K562 (cell line): Measurements from ENCODE around the gene CFAP298. TPM values are rescaled to one million over a fixed set of nuclear protein-coding genes. Genes with fewer than 3 reads are reported as not detected.

Experiments used
- ATAC-seq: fragments of 200-7000 bp; cut with Tn5 transposase; 3 replicates; pipeline ENCODE4 v1.9.1; 2020; ENCODE audit warnings: moderate library complexity
- BruUV-seq: library from RNA; stranded (reverse); fragments of 400-500 nt; replicated peaks from 2 replicates; lab custom pipeline; 2021; lab: Mats Ljungman, UMichigan
- CTCF ChIA-PET: fragments of 300-600 bp; formaldehyde crosslinking; extraction: SDS; loops from one replicate; lab custom pipeline; 2021; ENCODE audit warnings: low intra/inter-chr PET ratio; lab: Yijun Ruan, JAX
- POLR2A ChIA-PET: fragments of 300-600, 350-650 bp; sonication (Branson Sonifier 250); formaldehyde crosslinking; extraction: SDS; loops from one replicate; lab custom pipeline; 2021; ENCODE audit warnings: antibody characterized with exemption, inconsistent platforms; lab: Yijun Ruan, JAX
- DNase-seq, 4 experiments: peaks; one replicate each; pipeline versions ENCODE4 v3.0.0 to v3.0.0-alpha.2; 2011 to 2018; ENCODE audit warnings: low spot score in 3 of 4, mixed read lengths in 3 of 4; ENCODE audit errors: extremely low read depth in 1 of 4
- FAIRE-seq: peaks from 2 replicates; lab custom pipeline; 2011; peaks lifted over from hg19 to GRCh38; lab: Jason Lieb, UNC
- H2AFZ ChIP-seq: 2 replicates; pipeline ENCODE4 v1.6.0; 2011; ENCODE audit warnings: low read depth, low read length, control low read depth, inconsistent platforms
- H3K27ac ChIP-seq: fragments of 200-600 bp; 3 replicates; pipeline ENCODE4 v1.8.0; 2011; ENCODE audit warnings: low read depth, mild to moderate bottlenecking, control low read depth, inconsistent platforms, low read length, moderate library complexity, mixed read lengths; ENCODE audit errors: extremely low read depth
- H3K27me3 ChIP-seq, 2 experiments: fragments of 300-600 bp in 1 of 2; 2 replicates in 1 of 2; 3 replicates in 1 of 2; pipeline versions ENCODE4 v1.6.0 to v1.8.0; 2011; ENCODE audit warnings: inconsistent platforms in 2 of 2, low read length in 2 of 2, mild to moderate bottlenecking in 1 of 2, mixed read lengths in 1 of 2, moderate library complexity in 1 of 2; ENCODE audit not compliant: control insufficient read depth in 2 of 2, insufficient read depth in 2 of 2
- H3K36me3 ChIP-seq: fragments of 300-600 bp; 3 replicates; pipeline ENCODE4 v1.8.0; 2011; ENCODE audit warnings: mild to moderate bottlenecking, low read length, inconsistent platforms; ENCODE audit not compliant: control insufficient read depth, insufficient read depth
- H3K4me1 ChIP-seq, 2 experiments: fragments of 200-600 bp in 1 of 2; replicated peaks in 1 of 2; 2 replicates in 1 of 2; 3 replicates in 1 of 2; pipeline versions ENCODE4 v1.5.1 to v1.8.0; 2011; ENCODE audit warnings: inconsistent platforms in 2 of 2, low read length in 2 of 2, mild to moderate bottlenecking in 1 of 2, mixed read lengths in 1 of 2, moderate library complexity in 1 of 2; ENCODE audit not compliant: control insufficient read depth in 2 of 2, insufficient read depth in 2 of 2
- H3K4me2 ChIP-seq: 2 replicates; pipeline ENCODE4 v1.6.1; 2011; ENCODE audit warnings: low read length, control low read depth, inconsistent platforms, mixed read lengths; ENCODE audit not compliant: insufficient read depth
- H3K4me3 ChIP-seq: fragments of 200-600 bp; sonication (generic), shearing (Covaris generic); 2 replicates; pipeline ENCODE4 v1.5.1; 2016; ENCODE audit warnings: control low read depth, inconsistent platforms
- H3K79me2 ChIP-seq: fragments of 200-600 bp; 3 replicates; pipeline ENCODE4 v1.8.0; 2011; ENCODE audit warnings: low read length, inconsistent platforms; ENCODE audit not compliant: control insufficient read depth, insufficient read depth
- H3K9ac ChIP-seq, 2 experiments: 2 replicates each; pipeline versions ENCODE4 v1.6.0 to v1.6.1; 2011; ENCODE audit warnings: low read depth in 2 of 2, low read length in 2 of 2, control low read depth in 1 of 2, inconsistent platforms in 1 of 2, mild to moderate bottlenecking in 1 of 2, mixed read lengths in 1 of 2; ENCODE audit not compliant: insufficient read depth in 1 of 2
- H3K9me1 ChIP-seq: one replicate; pipeline ENCODE4 v1.6.0; 2011; ENCODE audit warnings: inconsistent platforms, mild to moderate bottlenecking, low read length, moderate library complexity; ENCODE audit not compliant: control insufficient read depth, insufficient read depth
- H3K9me3 ChIP-seq: replicated peaks from 2 replicates; pipeline ENCODE4 v1.5.1; 2011; ENCODE audit warnings: low read depth, low read length, inconsistent platforms; ENCODE audit not compliant: control insufficient read depth, insufficient read depth
- H4K20me1 ChIP-seq: replicated peaks from 2 replicates; pipeline ENCODE4 v1.6.1; 2011; ENCODE audit warnings: low read length, inconsistent platforms, mixed read lengths; ENCODE audit not compliant: control insufficient read depth, insufficient read depth
- ATF3 ChIP-seq, 2 experiments: fragments of 450-650 bp in 1 of 2; sonication (generic) in 1 of 2; formaldehyde crosslinking in 1 of 2; IDR thresholded peaks in 1 of 2; conservative IDR thresholded peaks in 1 of 2; 2 replicates each; pipeline versions ENCODE4 v1.6.1 to v1.8.1; 2016 to 2023; ENCODE audit warnings: mild to moderate bottlenecking in 2 of 2, moderate library complexity in 2 of 2, inconsistent platforms in 1 of 2, missing genetic modification reagents in 1 of 2
- EHMT2 ChIP-seq: fragments of 450-650 bp; IDR thresholded peaks from 2 replicates; pipeline ENCODE4 v1.6.1; 2018; ENCODE audit warnings: antibody characterized with exemption
- FOXK2 ChIP-seq, 2 experiments: fragments of 450-650 bp; IDR thresholded peaks in 1 of 2; conservative IDR thresholded peaks in 1 of 2; 2 replicates each; pipeline ENCODE4 v1.6.1; 2016; ENCODE audit warnings: low read depth in 2 of 2, mild to moderate bottlenecking in 1 of 2
- MAFF ChIP-seq: IDR thresholded peaks from 2 replicates; pipeline ENCODE4 v1.6.1; 2012; ENCODE audit warnings: low read length, improper control_type of control experiment
- RBBP5 ChIP-seq: fragments of 200-600 bp; sonication (generic); IDR thresholded peaks from 2 replicates; pipeline ENCODE4 v1.6.1; 2012; ENCODE audit warnings: borderline replicate concordance, mild to moderate bottlenecking, low read length, control low read depth, inconsistent platforms; ENCODE audit not compliant: insufficient read depth, poor library complexity, severe bottlenecking
- ZNF24 ChIP-seq: fragments of 450-650 bp; IDR thresholded peaks from 2 replicates; pipeline ENCODE4 v1.6.1; 2016
- ZNF316 ChIP-seq: fragments of 450-650 bp; IDR thresholded peaks from 2 replicates; pipeline ENCODE4 v1.6.1; 2016
- WGBS: fragments of 100-300 bp; shearing (Covaris generic); methylation state at CpG from one replicate; pipeline ENCODE4 v1.1.6; 2016; ENCODE audit warnings: low coverage, mixed read lengths; ENCODE audit not compliant: insufficient coverage; ENCODE audit errors: missing lambda C conversion rate; 5-methylcytosine and 5-hydroxymethylcytosine counted together
- in situ Hi-C: fragments of 300-500 bp; cut with MboI; formaldehyde crosslinking; loops from 4 replicates; pipeline ENCODE4 v1.15.0; 2018; ENCODE audit warnings: inconsistent platforms, mixed read lengths
- intact Hi-C: fragments of 100-400 bp; cut with micrococcal nuclease; formaldehyde crosslinking; loops from 2 replicates; pipeline ENCODE4 v1.14.2; 2022
- polyA plus RNA-seq, 8 experiments: library from polyadenylated mRNA; depleted of rRNA in 4 of 8; stranded (reverse) in 5 of 8; unstranded in 3 of 8; fragments of >200 nt; fragmentation: Nextera tagmentation in 2 of 8; fragmentation: Illumina TruSeq in 1 of 8; extraction: Ambion mirVana in 2 of 8; extraction: Trizol in 1 of 8; gene quantifications; 2 replicates each; pipeline versions ENCODE4 v1.2.1 to v1.2.3, GENCODE V29; 2011 to 2014; ENCODE audit warnings: inconsistent platforms in 1 of 8, missing spikeins in 1 of 8
- total RNA-seq, 7 experiments: library from RNA; depleted of rRNA in 6 of 7; stranded (reverse); fragments of >200 nt in 6 of 7; fragmentation: Illumina TruSeq in 2 of 7; extraction: Trizol in 2 of 7; gene quantifications; 2 replicates each; pipeline versions ENCODE4 v1.2.1 to v1.2.3, GENCODE V29; 2011 to 2021; ENCODE audit warnings: low replicate concordance in 1 of 7

CFAP298 gene
- total and polyA plus RNA-seq, 9 of the 15 experiments (the other 6 are each of a cell fraction or from before 2014, with no cell fraction given): 31.4 to 178 (median 89.7) TPM

- BruUV-seq: no TSS peak
- H3K4me1 ChIP-seq: peaks cover 13 to 19% of the 10 kb centered on the region in 2 experiments; a peak in 4 of 5 replicates
- in situ Hi-C loops: no loop called here
- H3K9ac ChIP-seq: no peak overlapping the region
- no peaks in the 10 kb centered on the region; the same call in 2 of the 3 replicates for H3K36me3 ChIP-seq
- no peak overlapping the region for H3K27ac ChIP-seq
- POLR2A ChIA-PET: no interaction called here
- H3K4me2 ChIP-seq: no peak overlapping the region
- DNase-seq (no peak), FAIRE-seq (no peak), ATAC-seq (no peak)
- CTCF ChIA-PET: no interaction called here
- H3K9me3 ChIP-seq: no peaks in the 10 kb centered on the region
- H3K79me2 ChIP-seq: no peaks in the 10 kb centered on the region
- no peak overlapping the region for H3K4me3 ChIP-seq
- peak overlapping the region; percentile 73; the same call in 1 of the 2 replicates for H2AFZ ChIP-seq
- H4K20me1 ChIP-seq: no peaks in the 10 kb centered on the region
- WGBS: 49% methylated on average over 9 of the region's 9 CpGs
- intact Hi-C loops: loop anchor here (10.0 kb wide), 1 partner anchor 291 kb away; the partner anchor contains the start of gene MRAP
- TF ChIP-seq FOXK2 (conservative IDR thresholded peaks at IDR 0.05 in 1 of 2, IDR thresholded peaks at IDR 0.05 in 1 of 2; ENCODE audit: low read depth in 2 of 2) (no peak), RBBP5 (no peak), MAFF (peak; percentile 25; the same call in 1 of the 2 replicates), EHMT2 (peak; percentile 26; the same call in 1 of the 2 replicates), ZNF24 (0 out of 2 replicates have a peak, but pooled peaks have one; percentile 70), ATF3 (IDR thresholded peaks at IDR 0.05) (0 out of 2 replicates have a peak, but pooled peaks have one; percentile 13), ATF3 (CRISPR knock-in tag; conservative IDR thresholded peaks at IDR 0.05) (no peak), ZNF316 (peak; percentile 75)
- no peaks in the 10 kb centered on the region for H3K9me1 ChIP-seq
- H3K27me3 ChIP-seq: peaks cover 20 to 28% of the 10 kb centered on the region in 2 experiments
Measured at GRCh38 chr21:32585970-32586369, 26.2 kb downstream of the CFAP298 start.
